Measurements from ENCODE around the gene MMP19. TPM values are rescaled to one million over a fixed set of nuclear protein-coding genes. Genes with fewer than 3 reads are reported as not detected.
A peak's percentile ranks its signal among the peaks of the same experiment; 100 is the strongest.

MMP19 gene
- total RNA-seq, 3 donors from 2014 or later (not counting 1 experiment from before 2014, with no cell fraction given): 0.45 to 0.88 TPM; not detected in 1

- H3K4me1 Mint-ChIP-seq: peaks cover 44 to 53% of the 10 kb centered on the region in 2 donors
- H3K9me3 Mint-ChIP-seq: no peaks in the 10 kb centered on the region
- H3K27ac Mint-ChIP-seq: peak overlapping the region; percentile 91 to 95
- Histone ChIP-seq H3K9me3 (ENCODE audit: control insufficient read depth, insufficient read depth, low read length) (no peaks in the 10 kb centered on the region), H3K4me3 (ENCODE audit: low read length) (no peak overlapping the region), H3K36me3 (ENCODE audit: control insufficient read depth, insufficient read depth, low read length) (peaks cover 3% of the 10 kb centered on the region), H3K27ac (ENCODE audit: low read length) (peak overlapping the region; percentile 72), H3K27me3 (ENCODE audit: control insufficient read depth, insufficient read depth, low read length) (no peaks in the 10 kb centered on the region), H3K4me1 (ENCODE audit: control insufficient read depth, insufficient read depth, low read length) (peaks cover 49% of the 10 kb centered on the region)
- H3K27me3 Mint-ChIP-seq (ENCODE audit: low read depth in 2 of 2): no peaks in the 10 kb centered on the region
- 97% methylated on average over 4 of the region's 5 CpGs for WGBS (ENCODE audit: insufficient coverage)
- DNase-seq (no peak), ATAC-seq (no peak)
- no peaks in the 10 kb centered on the region for H3K36me3 Mint-ChIP-seq
- H3K4me3 Mint-ChIP-seq: peak overlapping the region; percentile 99
- TF ChIP-seq CTCF (IDR thresholded peaks at IDR 0.05): no peak
- intact Hi-C loops (cut with micrococcal nuclease): no loop called here
Observed at GRCh38 chr12:55828357-55828756, 14.4 kb downstream of the MMP19 start.

GRCh38 chr12:55827806-55828205 lies 14.9 kb downstream of the MMP19 start:
- WGBS (ENCODE audit: insufficient coverage): 97% methylated on average over 15 of the region's 15 CpGs

GRCh38 chr12:55824726-55825125 lies 18.0 kb downstream of the MMP19 start:
- no peaks in the 10 kb centered on the region for H3K27me3 ChIP-seq (ENCODE audit: control insufficient read depth, insufficient read depth, low read length)
- H3K4me1 ChIP-seq (ENCODE audit: control insufficient read depth, insufficient read depth, low read length): peaks cover 31% of the 10 kb centered on the region
- TF ChIP-seq CTCF (IDR thresholded peaks at IDR 0.05): no peak
- peaks cover 36% of the 10 kb centered on the region for H3K36me3 ChIP-seq (ENCODE audit: control insufficient read depth, insufficient read depth, low read length)
- Mint-ChIP-seq H3K27me3 (ENCODE audit: low read depth in 2 of 2) (no peaks in the 10 kb centered on the region), H3K4me1 (peaks cover 24 to 25% of the 10 kb centered on the region in 2 donors), H3K9me3 (no peaks in the 10 kb centered on the region), H3K27ac (peak overlapping the region; percentile 25 to 71), H3K36me3 (no peaks in the 10 kb centered on the region), H3K4me3 (peak overlapping the region; percentile 50)
- no peaks in the 10 kb centered on the region for H3K9me3 ChIP-seq (ENCODE audit: control insufficient read depth, insufficient read depth, low read length)
- no peak for ATAC-seq
- intact Hi-C loops (cut with micrococcal nuclease): no loop called here
- no peak for DNase-seq
- 88% methylated on average over 5 of the region's 5 CpGs for WGBS (ENCODE audit: insufficient coverage)
- no peak overlapping the region for H3K27ac ChIP-seq (ENCODE audit: low read length)
- H3K4me3 ChIP-seq (ENCODE audit: low read length): no peak overlapping the region

More at GRCh38 chr12:55827806-55828205, 14.9 kb downstream of the MMP19 start:
- ATAC-seq (no peak), DNase-seq (no peak)
- intact Hi-C loops (cut with micrococcal nuclease): no loop called here
- no peaks in the 10 kb centered on the region for H3K27me3 Mint-ChIP-seq (ENCODE audit: low read depth in 2 of 2)
- H3K4me1 ChIP-seq (ENCODE audit: control insufficient read depth, insufficient read depth, low read length): peaks cover 49% of the 10 kb centered on the region
- peak overlapping the region; percentile 91 to 95 for H3K27ac Mint-ChIP-seq
- peaks cover 44 to 50% of the 10 kb centered on the region in 2 donors for H3K4me1 Mint-ChIP-seq
- H3K9me3 ChIP-seq (ENCODE audit: control insufficient read depth, insufficient read depth, low read length): no peaks in the 10 kb centered on the region
- no peaks in the 10 kb centered on the region for H3K9me3 Mint-ChIP-seq
- no peaks in the 10 kb centered on the region for H3K36me3 Mint-ChIP-seq
- no peak for TF ChIP-seq CTCF (IDR thresholded peaks at IDR 0.05)
- no peak overlapping the region for H3K4me3 ChIP-seq (ENCODE audit: low read length)
- peak overlapping the region; percentile 99 for H3K4me3 Mint-ChIP-seq
- peak overlapping the region; percentile 19 for H3K27ac ChIP-seq (ENCODE audit: low read length)
- no peaks in the 10 kb centered on the region for H3K27me3 ChIP-seq (ENCODE audit: control insufficient read depth, insufficient read depth, low read length)
- peaks cover 8% of the 10 kb centered on the region for H3K36me3 ChIP-seq (ENCODE audit: control insufficient read depth, insufficient read depth, low read length)

GRCh38 chr12:55823419-55823818 lies 19.3 kb downstream of the MMP19 start:
- intact Hi-C loops (cut with micrococcal nuclease): no loop called here
- ATAC-seq: no peak
- Histone ChIP-seq H3K4me1 (ENCODE audit: control insufficient read depth, insufficient read depth, low read length) (peaks cover 33% of the 10 kb centered on the region), H3K27me3 (ENCODE audit: control insufficient read depth, insufficient read depth, low read length) (no peaks in the 10 kb centered on the region), H3K27ac (ENCODE audit: low read length) (no peak overlapping the region), H3K4me3 (ENCODE audit: low read length) (no peak overlapping the region), H3K9me3 (ENCODE audit: control insufficient read depth, insufficient read depth, low read length) (no peaks in the 10 kb centered on the region), H3K36me3 (ENCODE audit: control insufficient read depth, insufficient read depth, low read length) (peaks cover 42% of the 10 kb centered on the region)
- Mint-ChIP-seq H3K36me3 (no peaks in the 10 kb centered on the region), H3K27me3 (ENCODE audit: low read depth in 2 of 2) (no peaks in the 10 kb centered on the region), H3K27ac (peak overlapping the region; percentile 8 to 44), H3K4me3 (no peak overlapping the region), H3K4me1 (peaks cover 32 to 33% of the 10 kb centered on the region in 2 donors), H3K9me3 (no peaks in the 10 kb centered on the region)
- DNase-seq: no peak
- no peak for TF ChIP-seq CTCF (IDR thresholded peaks at IDR 0.05)
- WGBS (ENCODE audit: insufficient coverage): 98% methylated on average over 2 of the region's 4 CpGs

Data from natural killer cell (primary cell).